ENCODE data around the gene XPO4.

- TF ChIP-seq CTCF (IDR thresholded peaks at IDR 0.05; ENCODE audit: low read depth, low read length, poor library complexity, severe bottlenecking) (no peak), EZH2phosphoT487 (IDR thresholded peaks at IDR 0.05; ENCODE audit: borderline replicate concordance, low read length) (no peak)
These were observed 45.9 kb downstream of the XPO4 start for GRCh38 chr13:20856650-20857049.

Measured in DOHH2 (cell line).